WI38 (cell line): ENCODE data around the gene PPARD.

Experiments
- H3K4me3 ChIP-seq: 2 replicates; pipeline ENCODE4 v1.5.1; 2011; ENCODE audit warnings: low read depth, mild to moderate bottlenecking, control low read depth, low read length
- CTCF ChIP-seq: IDR thresholded peaks from 2 replicates; pipeline ENCODE4 v1.5.1; 2012; ENCODE audit warnings: low read depth, mild to moderate bottlenecking, control low read depth, low read length

PPARD gene

GRCh38 chr6:35377002-35377401 lies 34.6 kb downstream of the PPARD start:
- peak overlapping the region; percentile 46 for H3K4me3 ChIP-seq
- no peak for TF ChIP-seq CTCF

- no peak for TF ChIP-seq CTCF
- no peak overlapping the region for H3K4me3 ChIP-seq
Measured at GRCh38 chr6:35378261-35378660, 35.9 kb downstream of the PPARD start.

GRCh38 chr6:35381132-35381531 lies 38.8 kb downstream of the PPARD start:
- no peak overlapping the region for H3K4me3 ChIP-seq
- no peak for TF ChIP-seq CTCF

GRCh38 chr6:35382015-35382414 lies 39.7 kb downstream of the PPARD start:
- TF ChIP-seq CTCF: no peak
- H3K4me3 ChIP-seq: no peak overlapping the region

GRCh38 chr6:35385457-35386202 lies 43.3 kb downstream of the PPARD start:
- H3K4me3 ChIP-seq: no peak overlapping the region

GRCh38 chr6:35386989-35387388 lies 44.6 kb downstream of the PPARD start:
- H3K4me3 ChIP-seq: no peak overlapping the region
- no peak for TF ChIP-seq CTCF

More at GRCh38 chr6:35385457-35386202, 43.3 kb downstream of the PPARD start:
- no peak for TF ChIP-seq CTCF

GRCh38 chr6:35388030-35388429 lies 45.7 kb downstream of the PPARD start:
- TF ChIP-seq CTCF: no peak
- H3K4me3 ChIP-seq: no peak overlapping the region
